GM12892 (cell line): Measurements from ENCODE around the gene ZBTB40.

Source experiments
- DNase-seq: peaks from one replicate; pipeline ENCODE4 v3.0.0; 2011; ENCODE audit not compliant: insufficient read length
- FAIRE-seq: peaks from 2 replicates; lab custom pipeline; 2011; peaks lifted over from hg19 to GRCh38; lab: Jason Lieb, UNC
- POLR2A ChIP-seq: IDR thresholded peaks from 2 replicates; pipeline ENCODE4 v1.6.1; 2011; ENCODE audit warnings: low read depth, low read length, control low read depth
- POLR2AphosphoS5 ChIP-seq: IDR thresholded peaks from 2 replicates; pipeline ENCODE4 v1.6.1; 2011; ENCODE audit warnings: low read depth, low read length, control low read depth
- TAF1 ChIP-seq: IDR thresholded peaks from 2 replicates; pipeline ENCODE4 v1.6.1; 2011; ENCODE audit warnings: low read depth, mild to moderate bottlenecking, control low read depth, low read length, borderline replicate concordance

Gene ZBTB40

DNA sequence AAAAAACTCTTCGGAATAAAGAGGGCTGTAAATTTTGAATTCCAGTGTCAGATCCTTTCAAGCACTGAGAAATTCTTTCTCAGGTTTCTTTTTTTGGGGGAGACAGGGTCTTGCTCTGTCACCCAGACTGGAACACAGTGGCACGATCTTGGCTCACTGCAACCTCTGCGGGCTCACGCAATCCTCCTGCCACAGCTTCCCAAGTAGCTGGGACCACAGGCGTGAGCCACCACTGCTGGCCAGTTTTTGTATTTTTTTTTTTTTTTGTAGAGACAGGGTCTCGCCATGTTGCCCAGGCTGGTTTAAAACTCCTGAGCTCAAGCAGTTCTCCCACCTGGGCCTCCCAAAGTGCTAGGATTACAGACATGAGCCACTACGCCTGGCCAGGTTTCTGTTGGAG, 76.8 kb downstream of the ZBTB40 start:
- no peak for DNase-seq
- no peak for TF ChIP-seq POLR2AphosphoS5
- no peak for TF ChIP-seq TAF1
- no peak for TF ChIP-seq POLR2A
- no peak for FAIRE-seq

DNA sequence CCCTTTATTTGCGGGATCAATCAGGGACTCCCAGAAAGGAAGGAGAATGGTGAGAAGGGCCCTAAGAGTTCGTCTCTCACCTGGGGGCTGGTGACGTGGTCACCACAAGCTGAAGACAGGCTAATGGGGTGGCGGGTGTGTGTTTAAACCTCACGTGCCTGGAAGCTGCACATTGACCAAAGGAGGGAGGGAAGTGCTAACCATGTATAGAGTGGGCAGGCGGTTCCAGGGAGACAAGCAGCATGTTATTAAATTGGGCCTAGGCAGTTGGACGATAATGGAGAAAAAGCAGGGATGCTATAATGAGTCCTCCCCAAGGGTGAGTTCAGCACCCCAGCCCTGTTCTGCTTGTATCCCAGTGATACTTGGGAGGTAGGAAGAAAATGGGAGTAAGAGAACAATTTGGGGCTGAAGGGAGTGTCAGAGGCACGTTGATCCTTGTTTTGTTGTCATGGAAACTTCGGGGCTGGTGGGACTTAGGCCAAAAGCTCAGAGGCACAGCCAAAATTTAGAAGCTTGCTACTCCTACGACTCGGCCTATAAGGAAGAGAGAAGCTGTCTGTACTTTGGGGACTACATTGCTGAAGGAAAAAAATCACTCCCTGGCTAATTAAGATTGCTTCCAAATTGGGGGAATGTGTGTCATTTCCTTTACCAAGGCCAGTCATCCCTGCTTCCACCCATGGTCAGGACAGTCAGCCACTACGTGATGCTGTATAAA, 78.4 kb downstream of the ZBTB40 start:
- DNase-seq (no peak), FAIRE-seq (no peak)
- TF ChIP-seq POLR2A = no peak
- TF ChIP-seq POLR2AphosphoS5 = no peak
- no peak for TF ChIP-seq TAF1

DNA sequence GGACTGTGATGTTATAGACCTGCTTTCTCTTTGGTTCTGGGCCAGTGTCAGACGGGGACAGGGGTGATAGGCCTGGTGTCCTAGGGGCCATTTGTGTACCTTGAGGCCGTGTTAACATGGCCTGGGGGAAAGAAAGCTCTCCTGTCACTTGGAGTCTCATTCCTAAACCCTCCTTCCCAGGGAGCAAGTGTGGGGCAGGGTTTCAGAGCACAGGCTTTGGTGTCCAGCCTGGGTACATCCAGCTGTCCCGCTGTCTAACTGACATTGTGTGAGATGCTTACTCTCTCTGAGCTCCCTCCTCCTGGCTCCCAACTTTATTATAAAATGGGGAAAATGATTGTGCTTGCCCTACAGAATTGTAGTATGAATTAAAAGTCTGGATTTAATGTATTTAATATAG, 79.1 kb downstream of the ZBTB40 start:
- FAIRE-seq (no peak), DNase-seq (no peak)
- TF ChIP-seq POLR2A (no peak), TAF1 (no peak), POLR2AphosphoS5 (no peak)

DNA sequence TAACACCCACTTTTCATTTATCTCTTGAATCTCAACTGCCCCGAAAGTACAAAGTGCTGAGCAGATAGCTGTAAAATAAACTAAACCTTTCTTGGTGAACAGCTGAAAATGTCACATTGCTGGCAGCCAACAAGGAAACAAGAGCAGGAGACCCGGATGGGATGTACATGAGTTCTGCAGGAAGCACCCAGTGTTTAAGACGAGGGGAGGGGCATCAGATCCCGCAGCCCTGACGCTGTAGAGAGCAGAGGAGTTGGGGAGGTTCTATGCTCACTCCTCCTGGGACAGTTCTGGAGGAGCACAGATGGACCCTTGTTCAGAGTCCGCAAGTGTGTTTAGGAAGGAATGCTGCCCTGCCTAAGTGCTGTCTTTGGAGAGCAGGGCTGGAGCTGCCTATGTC, 79.6 kb downstream of the ZBTB40 start:
- DNase-seq = no peak
- TF ChIP-seq POLR2AphosphoS5 (no peak), POLR2A (no peak), TAF1 (no peak)

DNA sequence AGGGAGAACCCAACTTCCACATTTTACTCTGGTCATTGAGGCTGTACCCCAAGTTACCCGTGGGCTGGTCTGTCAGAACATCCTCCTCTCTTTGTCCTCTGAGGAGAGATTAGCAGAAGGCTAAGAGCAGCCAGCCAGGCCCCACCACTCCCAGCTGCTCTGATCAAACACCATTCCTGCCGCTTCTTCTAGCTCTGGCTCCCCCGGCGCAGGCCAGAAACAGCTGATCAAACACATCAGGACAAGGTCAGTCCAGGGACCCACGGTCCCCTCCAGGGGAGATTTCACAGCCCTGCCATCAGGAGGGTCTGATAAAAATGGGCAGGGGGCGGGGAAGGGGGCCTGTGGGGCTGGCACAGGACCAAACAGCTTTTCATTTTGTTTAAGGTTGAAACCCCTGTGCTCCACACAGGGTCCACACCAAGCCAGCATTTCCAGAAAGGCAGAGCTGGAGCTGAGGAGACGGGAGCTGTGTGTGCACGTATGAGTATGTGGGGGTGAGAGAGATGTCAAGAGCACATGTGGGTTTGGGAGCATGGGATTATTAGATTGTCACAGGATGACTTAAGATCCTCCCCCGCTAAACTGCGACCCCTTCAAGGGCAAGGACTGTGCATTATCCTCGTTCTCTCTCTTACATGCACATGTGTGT, 81.7 kb downstream of the ZBTB40 start:
- no peak for TF ChIP-seq POLR2AphosphoS5
- FAIRE-seq = no peak
- no peak for DNase-seq

More for the DNA sequence above, 79.6 kb downstream of the ZBTB40 start:
- no peak for FAIRE-seq

DNA sequence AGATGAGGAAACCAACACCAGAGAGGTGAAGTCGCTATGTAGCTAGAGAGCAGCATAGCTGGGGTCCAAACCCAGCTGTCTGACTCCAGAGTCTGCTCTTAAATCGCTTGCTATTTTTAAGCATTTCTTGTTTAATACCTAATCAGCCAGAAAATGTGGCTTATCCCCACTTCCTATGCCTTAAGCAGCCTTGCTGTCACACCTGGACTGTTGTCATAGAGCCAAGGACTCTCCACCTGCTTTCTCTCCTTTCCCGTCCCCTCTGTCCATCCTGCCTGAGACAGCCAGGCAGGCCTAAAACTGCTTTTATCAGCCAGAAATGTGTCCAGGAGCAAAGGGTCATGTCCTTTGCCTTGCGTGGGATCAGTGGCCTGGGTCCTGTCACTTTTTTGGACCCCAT, 83.3 kb downstream of the ZBTB40 start:
- no peak for DNase-seq
- no peak for FAIRE-seq

DNA sequence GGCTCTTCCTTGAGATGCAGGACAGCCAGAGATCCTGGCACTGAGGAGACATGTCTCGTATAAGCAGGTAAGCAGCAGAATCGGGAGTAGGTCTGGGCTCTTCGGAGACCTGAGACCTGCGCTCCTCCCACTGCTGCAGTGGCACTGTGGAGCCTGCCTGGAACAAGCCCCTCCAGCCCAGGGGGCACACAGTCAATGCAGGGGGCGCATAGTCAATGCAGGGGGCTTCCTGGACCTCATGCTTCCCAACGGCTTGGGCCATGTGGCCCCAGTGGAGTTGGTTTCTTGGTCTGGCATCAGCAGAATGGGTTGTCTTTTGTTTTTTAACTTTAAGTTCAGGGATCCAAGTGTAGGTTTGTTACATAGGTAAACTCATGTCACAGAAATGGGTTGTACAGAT, 83.7 kb downstream of the ZBTB40 start:
- no peak for FAIRE-seq
- no peak for DNase-seq
- TF ChIP-seq TAF1 (no peak), POLR2A (no peak), POLR2AphosphoS5 (no peak)

More for the DNA sequence above, 83.3 kb downstream of the ZBTB40 start:
- TF ChIP-seq POLR2AphosphoS5 (no peak), TAF1 (no peak), POLR2A (no peak)

DNA sequence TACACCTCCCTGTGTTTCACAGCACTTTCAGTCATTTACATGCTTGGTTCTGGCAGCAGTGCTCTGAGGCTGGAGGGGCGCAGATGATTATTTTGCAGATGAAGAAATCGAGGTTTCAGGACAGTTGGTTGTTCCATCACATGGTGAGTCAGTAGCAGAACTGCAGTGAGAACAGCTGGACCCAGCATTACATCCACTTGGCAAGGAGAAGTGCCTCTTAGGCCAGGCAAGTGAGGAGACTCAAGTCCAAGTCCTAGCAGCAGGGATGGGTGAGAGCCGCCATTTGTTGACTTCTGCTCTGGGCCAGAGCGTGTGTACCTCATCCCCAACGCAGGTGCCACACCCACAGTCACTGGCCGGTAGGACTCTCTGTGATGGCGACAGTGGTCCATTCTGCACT, 84.9 kb downstream of the ZBTB40 start:
- TF ChIP-seq POLR2AphosphoS5 (no peak), POLR2A (no peak), TAF1 (no peak)
- FAIRE-seq (no peak), DNase-seq (no peak)

DNA sequence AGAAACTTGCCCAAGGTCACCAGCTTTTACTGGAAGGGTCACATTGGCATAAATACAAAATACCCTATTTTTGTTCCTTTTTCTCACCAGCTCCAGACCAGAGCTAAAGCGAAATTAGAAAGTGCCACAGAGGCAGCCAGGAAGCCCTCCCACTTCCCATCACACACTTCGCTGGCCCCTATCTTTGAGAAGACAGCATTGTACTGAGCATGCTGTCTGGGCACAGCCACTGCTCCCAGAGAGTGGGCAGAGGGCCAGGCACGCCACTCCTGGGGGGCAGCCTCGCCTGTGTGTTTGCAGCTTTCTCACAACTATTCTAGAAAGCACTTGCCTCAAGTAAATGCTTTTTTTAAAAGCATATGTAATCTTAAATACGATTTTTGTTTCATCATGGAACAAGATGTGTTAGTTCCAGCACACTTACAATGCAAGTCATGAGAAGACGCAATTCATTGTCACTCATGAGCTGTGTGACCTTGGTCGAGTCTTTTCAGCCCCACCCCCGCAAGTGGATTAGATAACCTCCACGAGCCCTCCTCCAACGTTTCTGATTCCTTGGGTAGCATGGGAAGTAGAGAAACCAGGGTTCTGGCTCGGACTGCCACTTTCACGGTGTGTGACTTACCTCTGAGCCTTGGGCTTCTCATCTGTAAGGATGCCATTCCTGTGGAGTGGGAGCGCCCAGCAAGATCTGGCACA, 85.9 kb downstream of the ZBTB40 start:
- TF ChIP-seq POLR2AphosphoS5 = no peak
- TF ChIP-seq POLR2A = no peak
- TF ChIP-seq TAF1 = no peak
- DNase-seq = no peak
- no peak for FAIRE-seq

DNA sequence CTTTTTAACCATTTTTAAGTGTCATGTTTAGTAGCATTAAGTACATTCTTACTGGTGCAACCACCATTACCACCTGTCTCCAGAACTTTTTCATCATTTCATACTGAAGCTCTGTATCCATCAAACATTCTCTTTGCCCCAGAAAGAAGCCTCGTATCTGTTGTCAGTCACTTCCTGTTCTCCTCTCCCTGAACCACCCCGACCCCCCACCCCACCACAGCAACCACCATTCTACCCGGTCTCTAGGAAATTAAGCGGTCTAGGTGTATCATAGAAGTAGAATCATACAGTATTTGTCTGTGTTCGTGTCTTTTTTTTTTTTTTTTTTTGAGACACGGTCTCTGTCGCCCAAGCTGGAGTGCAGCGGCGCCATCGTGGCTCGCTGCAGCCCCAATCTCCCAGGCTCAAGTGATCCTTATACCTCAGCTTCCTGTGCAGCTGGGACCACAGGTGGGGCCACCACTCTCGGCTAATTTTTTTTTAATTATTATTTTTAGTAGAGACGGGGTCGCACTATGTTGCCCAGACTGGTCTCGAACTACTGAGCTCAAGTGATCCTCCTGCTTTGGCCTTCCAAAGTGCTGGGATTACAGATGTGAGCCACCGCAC, 88.0 kb downstream of the ZBTB40 start:
- TF ChIP-seq TAF1 = no peak
- no peak for TF ChIP-seq POLR2AphosphoS5
- TF ChIP-seq POLR2A = no peak
- DNase-seq = no peak
- FAIRE-seq = no peak

DNA sequence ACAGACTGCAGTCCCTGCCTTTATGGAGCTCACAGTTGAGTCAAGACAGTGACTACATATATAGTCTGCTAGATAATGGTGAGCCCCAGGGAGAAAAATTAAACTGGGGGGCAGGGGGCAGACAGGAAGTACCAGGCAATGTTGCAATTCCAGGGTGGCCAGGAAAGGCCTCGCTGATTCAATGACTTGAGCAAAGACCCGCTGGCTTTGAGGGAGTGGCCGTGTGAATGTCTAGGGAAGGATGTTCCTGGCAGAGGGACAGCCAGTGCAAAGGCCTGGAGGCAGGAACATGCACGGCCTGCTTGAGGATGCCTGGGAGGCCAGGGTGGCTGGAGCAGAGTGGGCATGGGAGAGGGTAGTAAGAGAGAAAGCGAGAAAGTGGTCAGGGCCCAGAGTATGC, 88.7 kb downstream of the ZBTB40 start:
- DNase-seq = no peak
- no peak for TF ChIP-seq TAF1
- TF ChIP-seq POLR2A = no peak
- no peak for TF ChIP-seq POLR2AphosphoS5
- no peak for FAIRE-seq

DNA sequence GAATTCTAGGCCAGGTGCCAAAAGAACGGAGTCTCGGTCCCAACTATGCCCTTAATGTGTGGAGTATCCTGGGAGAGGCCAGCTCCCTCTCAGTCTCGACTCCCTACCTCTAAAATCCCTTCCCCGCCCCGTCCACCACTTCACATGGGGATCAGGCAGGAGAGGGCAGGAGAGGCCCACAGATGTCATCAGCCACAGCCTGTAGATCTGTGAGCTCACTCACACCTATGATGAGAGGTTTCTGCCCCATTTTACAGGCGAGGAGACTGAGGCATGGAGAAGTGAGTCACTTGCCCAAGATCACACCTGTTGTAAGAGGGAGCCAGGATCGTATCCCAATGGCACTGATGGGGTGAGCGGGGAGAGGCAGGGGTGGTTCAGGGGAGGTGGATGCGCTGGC, 91.2 kb downstream of the ZBTB40 start:
- DNase-seq = no peak
- no peak for TF ChIP-seq POLR2AphosphoS5
- TF ChIP-seq POLR2A = no peak
- no peak for TF ChIP-seq TAF1
- FAIRE-seq = no peak
